RCC 7860 (cell line): ENCODE results near the gene CACNB1.
"Not testable (repeated sequence)": the region's sequence is repeated elsewhere in the genome, so short reads cannot be mapped to it uniquely, and the experiment has no call there.

ENCODE experiments used
- DNase-seq: peaks from one replicate; pipeline ENCODE4 v3.0.0-alpha.2; 2015; ENCODE audit warnings: low spot score
- FAIRE-seq: peaks from 2 replicates; lab custom pipeline; 2012; peaks lifted over from hg19 to GRCh38; lab: Jason Lieb, UNC

The CACNB1 gene

GRCh38 chr17:39177256-39177655, 20.2 kb downstream of the CACNB1 start:
- FAIRE-seq (no peak), DNase-seq (no peak)

- FAIRE-seq = no peak
Measured at GRCh38 chr17:39175695-39176093, 21.8 kb downstream of the CACNB1 start.

GRCh38 chr17:39174920-39175694, 22.4 kb downstream of the CACNB1 start:
- DNase-seq = no peak
- no peak for FAIRE-seq

More at GRCh38 chr17:39175695-39176093, 21.8 kb downstream of the CACNB1 start:
- no peak for DNase-seq

GRCh38 chr17:39173526-39174274, 23.8 kb downstream of the CACNB1 start:
- no peak for FAIRE-seq
- no peak for DNase-seq

- no peak for FAIRE-seq
- DNase-seq = no peak
Measured at GRCh38 chr17:39173080-39173479, 24.4 kb downstream of the CACNB1 start.

GRCh38 chr17:39171933-39172332, 25.5 kb downstream of the CACNB1 start:
- no peak for FAIRE-seq

GRCh38 chr17:39170558-39170957, 26.9 kb downstream of the CACNB1 start:
- no peak for DNase-seq
- FAIRE-seq = no peak

More at GRCh38 chr17:39171933-39172332, 25.5 kb downstream of the CACNB1 start:
- DNase-seq = no peak

- DNase-seq (no peak), FAIRE-seq (no peak)
Measured at GRCh38 chr17:39170109-39170508, 27.4 kb downstream of the CACNB1 start.

- FAIRE-seq = no peak
- DNase-seq = no peak
Measured at GRCh38 chr17:39169518-39169917, 28.0 kb downstream of the CACNB1 start.

- FAIRE-seq = no peak
- DNase-seq = no peak
Measured at GRCh38 chr17:39169101-39169500, 28.4 kb downstream of the CACNB1 start.

- DNase-seq, FAIRE-seq: not testable (repeated sequence)
Measured at GRCh38 chr17:39168503-39168902, 29.0 kb downstream of the CACNB1 start.

- FAIRE-seq = no peak
- DNase-seq = no peak
Measured at GRCh38 chr17:39167476-39167875, 30.0 kb downstream of the CACNB1 start.

- no peak for FAIRE-seq
Measured at GRCh38 chr17:39166437-39167335, 30.8 kb downstream of the CACNB1 start.

GRCh38 chr17:39165841-39166349, 31.6 kb downstream of the CACNB1 start, which contains the start of gene ARL5C:
TSS of gene ARL5C (minus strand) at chr17:39166161. CDS start at chr17:39165760, 401 bp downstream.
- DNase-seq (no peak), FAIRE-seq (no peak)

More at GRCh38 chr17:39166437-39167335, 30.8 kb downstream of the CACNB1 start:
- no peak for DNase-seq

GRCh38 chr17:39165178-39165840, 32.2 kb downstream of the CACNB1 start:
- FAIRE-seq = no peak
- no peak for DNase-seq

GRCh38 chr17:39164675-39165143, 32.8 kb downstream of the CACNB1 start:
- FAIRE-seq (no peak), DNase-seq (peak; percentile 28)

- DNase-seq (no peak), FAIRE-seq (no peak)
Measured at GRCh38 chr17:39161962-39162361, 35.5 kb downstream of the CACNB1 start.

- FAIRE-seq (no peak), DNase-seq (no peak)
Measured at GRCh38 chr17:39158623-39159022, 38.8 kb downstream of the CACNB1 start.

GRCh38 chr17:39156491-39156890, 41.0 kb downstream of the CACNB1 start:
- no peak for FAIRE-seq
- DNase-seq = no peak

- FAIRE-seq (no peak), DNase-seq (no peak)
Measured at GRCh38 chr17:39155654-39156053, 41.8 kb downstream of the CACNB1 start.
